ENCODE measurements around the gene SOHLH1. TPM values are rescaled to one million over a fixed set of nuclear protein-coding genes. Genes with fewer than 3 reads are reported as not detected.

The SOHLH1 gene
- polyA plus RNA-seq, 1 of the 3 experiments (the other 2 are of a cell fraction): not detected

DNA sequence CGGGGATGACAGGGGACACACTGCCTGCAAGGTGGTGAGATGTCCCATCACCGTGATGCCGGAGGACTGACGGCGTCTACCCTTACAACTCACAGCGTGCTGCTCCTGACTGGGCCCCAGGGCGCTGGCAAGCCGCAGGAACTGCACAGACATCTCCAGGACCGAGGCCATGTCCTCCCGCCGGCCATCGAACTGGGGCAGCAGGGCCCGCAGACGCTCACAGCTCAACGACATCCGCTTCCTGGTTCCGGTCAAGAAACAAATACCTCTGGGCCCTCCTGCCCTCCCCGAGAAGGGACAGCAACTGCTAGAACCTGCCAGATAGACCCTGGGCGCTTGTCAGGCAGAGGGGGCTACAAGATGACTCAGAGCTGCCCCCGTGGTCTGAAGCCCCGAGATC lies 1.0 kb downstream of the SOHLH1 start:
- Histone ChIP-seq H3K27me3 (ENCODE audit: insufficient read depth) (no peaks in the 10 kb centered on the region), H3K9ac (no peak overlapping the region), H3K4me1 (ENCODE audit: control insufficient read depth in 1 of 2, insufficient read depth in 2 of 2, low read depth in 1 of 2, low read length in 1 of 2) (peaks cover 0 to 4% of the 10 kb centered on the region in 2 experiments; a peak in 1 of 4 replicates), H3K9me3 (no peaks in the 10 kb centered on the region), H4K20me1 (ENCODE audit: insufficient read depth) (no peaks in the 10 kb centered on the region), H3F3A (replicated peaks; ENCODE audit: insufficient read depth) (no peaks in the 10 kb centered on the region), H3K4me2 (no peak overlapping the region), H3K9me2 (no peaks in the 10 kb centered on the region), H3K36me3 (replicated peaks in 1 of 2; ENCODE audit: control insufficient read depth in 1 of 2, insufficient read depth in 2 of 2, low read length in 1 of 2) (no peaks in the 10 kb centered on the region), H2AFZ (ENCODE audit: low read depth) (no peak overlapping the region), H3K27ac (ENCODE audit: low read depth in 2 of 2, low read length in 1 of 2) (no peak overlapping the region), H3K79me2 (ENCODE audit: insufficient read depth) (no peaks in the 10 kb centered on the region), H3K4me3 (ENCODE audit: low read depth in 2 of 2, low read length in 1 of 2) (no peak overlapping the region)
- TF ChIP-seq, protein P1, sequence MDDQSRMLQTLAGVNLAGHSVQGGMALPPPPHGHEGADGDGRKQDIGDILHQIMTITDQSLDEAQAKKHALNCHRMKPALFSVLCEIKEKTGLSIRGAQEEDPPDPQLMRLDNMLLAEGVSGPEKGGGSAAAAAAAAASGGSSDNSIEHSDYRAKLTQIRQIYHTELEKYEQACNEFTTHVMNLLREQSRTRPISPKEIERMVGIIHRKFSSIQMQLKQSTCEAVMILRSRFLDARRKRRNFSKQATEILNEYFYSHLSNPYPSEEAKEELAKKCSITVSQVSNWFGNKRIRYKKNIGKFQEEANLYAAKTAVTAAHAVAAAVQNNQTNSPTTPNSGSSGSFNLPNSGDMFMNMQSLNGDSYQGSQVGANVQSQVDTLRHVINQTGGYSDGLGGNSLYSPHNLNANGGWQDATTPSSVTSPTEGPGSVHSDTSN (IDR thresholded peaks at IDR 0.05): no peak
- TF ChIP-seq CHD2 (IDR thresholded peaks at IDR 0.05; ENCODE audit: low read length, partially characterized antibody) (no peak), MXI1 (IDR thresholded peaks at IDR 0.05; ENCODE audit: low read depth, low read length) (no peak), YY1 (IDR thresholded peaks at IDR 0.05; ENCODE audit: low read depth) (no peak), FOXJ3 (CRISPR knock-in tag; IDR thresholded peaks at IDR 0.05) (no peak), GATA2 (CRISPR knock-in tag; IDR thresholded peaks at IDR 0.05) (no peak), JUND (IDR thresholded peaks at IDR 0.05) (no peak), GABPA (IDR thresholded peaks at IDR 0.05; ENCODE audit: low read depth) (no peak), EZH2phosphoT487 (IDR thresholded peaks at IDR 0.05; ENCODE audit: borderline replicate concordance, low read depth) (no peak), MEF2A (IDR thresholded peaks at IDR 0.05; ENCODE audit: borderline replicate concordance, low read depth) (no peak), FOSL2 (IDR thresholded peaks at IDR 0.05; ENCODE audit: borderline replicate concordance, low read depth) (no peak)
- TF ChIP-seq, protein P2, sequence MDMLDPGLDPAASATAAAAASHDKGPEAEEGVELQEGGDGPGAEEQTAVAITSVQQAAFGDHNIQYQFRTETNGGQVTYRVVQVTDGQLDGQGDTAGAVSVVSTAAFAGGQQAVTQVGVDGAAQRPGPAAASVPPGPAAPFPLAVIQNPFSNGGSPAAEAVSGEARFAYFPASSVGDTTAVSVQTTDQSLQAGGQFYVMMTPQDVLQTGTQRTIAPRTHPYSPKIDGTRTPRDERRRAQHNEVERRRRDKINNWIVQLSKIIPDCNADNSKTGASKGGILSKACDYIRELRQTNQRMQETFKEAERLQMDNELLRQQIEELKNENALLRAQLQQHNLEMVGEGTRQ (IDR thresholded peaks at IDR 0.05; ENCODE audit: borderline replicate concordance, low read depth, low read length): no peak
- WGBS (ENCODE audit: low lambda C conversion rate): 57% methylated on average over 10 of the region's 21 CpGs
- POLR2A ChIA-PET: no interaction called here
- CTCF ChIA-PET: no interaction called here
- no peak for DNase-seq

DNA sequence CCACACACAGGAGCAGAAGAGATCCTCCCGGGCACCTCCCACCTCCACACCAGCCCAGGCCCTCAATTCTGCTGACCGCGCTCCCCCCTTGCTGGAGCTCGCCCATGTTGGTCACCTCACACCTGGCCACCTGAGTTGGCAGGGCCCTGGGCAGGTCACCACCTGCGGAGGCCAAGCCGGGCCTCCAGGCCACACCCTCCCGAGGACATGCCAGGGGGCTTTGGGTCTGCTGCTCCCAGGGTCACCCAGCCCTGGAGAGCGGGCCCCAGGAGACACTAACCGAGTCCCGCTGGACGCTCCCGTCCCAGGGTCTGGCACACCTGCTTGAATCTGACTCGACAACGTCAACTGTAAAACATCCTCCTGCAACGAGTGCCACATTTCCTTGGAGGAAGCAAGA lies 2.1 kb downstream of the SOHLH1 start:
- 76% methylated on average over 13 of the region's 15 CpGs for WGBS (ENCODE audit: low lambda C conversion rate)
- Histone ChIP-seq H3K9ac (no peak overlapping the region), H3K4me2 (no peak overlapping the region), H3K36me3 (replicated peaks in 1 of 2; ENCODE audit: control insufficient read depth in 1 of 2, insufficient read depth in 2 of 2, low read length in 1 of 2) (no peaks in the 10 kb centered on the region), H3K4me3 (ENCODE audit: low read depth in 2 of 2, low read length in 1 of 2) (no peak overlapping the region), H3K4me1 (ENCODE audit: control insufficient read depth in 1 of 2, insufficient read depth in 2 of 2, low read depth in 1 of 2, low read length in 1 of 2) (peaks cover 0 to 2% of the 10 kb centered on the region in 2 experiments; a peak in 1 of 4 replicates), H2AFZ (ENCODE audit: low read depth) (no peak overlapping the region), H3K27me3 (ENCODE audit: insufficient read depth) (no peaks in the 10 kb centered on the region), H4K20me1 (ENCODE audit: insufficient read depth) (no peaks in the 10 kb centered on the region), H3K27ac (ENCODE audit: low read depth in 2 of 2, low read length in 1 of 2) (no peak overlapping the region), H3K9me3 (no peaks in the 10 kb centered on the region), H3K9me2 (no peaks in the 10 kb centered on the region), H3K79me2 (ENCODE audit: insufficient read depth) (no peaks in the 10 kb centered on the region), H3F3A (replicated peaks; ENCODE audit: insufficient read depth) (no peaks in the 10 kb centered on the region)
- DNase-seq: no peak
- POLR2A ChIA-PET: no interaction called here
- CTCF ChIA-PET: no interaction called here
- no peak for TF ChIP-seq TAF1 (IDR thresholded peaks at IDR 0.05; ENCODE audit: borderline replicate concordance, low read depth, low read length)
- TF ChIP-seq, protein P3, sequence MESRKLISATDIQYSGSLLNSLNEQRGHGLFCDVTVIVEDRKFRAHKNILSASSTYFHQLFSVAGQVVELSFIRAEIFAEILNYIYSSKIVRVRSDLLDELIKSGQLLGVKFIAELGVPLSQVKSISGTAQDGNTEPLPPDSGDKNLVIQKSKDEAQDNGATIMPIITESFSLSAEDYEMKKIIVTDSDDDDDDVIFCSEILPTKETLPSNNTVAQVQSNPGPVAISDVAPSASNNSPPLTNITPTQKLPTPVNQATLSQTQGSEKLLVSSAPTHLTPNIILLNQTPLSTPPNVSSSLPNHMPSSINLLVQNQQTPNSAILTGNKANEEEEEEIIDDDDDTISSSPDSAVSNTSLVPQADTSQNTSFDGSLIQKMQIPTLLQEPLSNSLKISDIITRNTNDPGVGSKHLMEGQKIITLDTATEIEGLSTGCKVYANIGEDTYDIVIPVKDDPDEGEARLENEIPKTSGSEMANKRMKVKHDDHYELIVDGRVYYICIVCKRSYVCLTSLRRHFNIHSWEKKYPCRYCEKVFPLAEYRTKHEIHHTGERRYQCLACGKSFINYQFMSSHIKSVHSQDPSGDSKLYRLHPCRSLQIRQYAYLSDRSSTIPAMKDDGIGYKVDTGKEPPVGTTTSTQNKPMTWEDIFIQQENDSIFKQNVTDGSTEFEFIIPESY (IDR thresholded peaks at IDR 0.05; ENCODE audit: borderline replicate concordance, low read depth): no peak
- TF ChIP-seq, protein P2 (IDR thresholded peaks at IDR 0.05; ENCODE audit: borderline replicate concordance, low read depth, low read length): no peak
- no peak for TF ChIP-seq FOXJ3 (CRISPR knock-in tag; IDR thresholded peaks at IDR 0.05)
- no peak for TF ChIP-seq FOSL2 (IDR thresholded peaks at IDR 0.05; ENCODE audit: borderline replicate concordance, low read depth)
- no peak for TF ChIP-seq MEF2A (IDR thresholded peaks at IDR 0.05; ENCODE audit: borderline replicate concordance, low read depth)
- TF ChIP-seq, protein P1 (IDR thresholded peaks at IDR 0.05): no peak
- TF ChIP-seq, protein P4, sequence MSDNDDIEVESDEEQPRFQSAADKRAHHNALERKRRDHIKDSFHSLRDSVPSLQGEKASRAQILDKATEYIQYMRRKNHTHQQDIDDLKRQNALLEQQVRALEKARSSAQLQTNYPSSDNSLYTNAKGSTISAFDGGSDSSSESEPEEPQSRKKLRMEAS (IDR thresholded peaks at IDR 0.05; ENCODE audit: low read depth): no peak
- TF ChIP-seq, protein P5, sequence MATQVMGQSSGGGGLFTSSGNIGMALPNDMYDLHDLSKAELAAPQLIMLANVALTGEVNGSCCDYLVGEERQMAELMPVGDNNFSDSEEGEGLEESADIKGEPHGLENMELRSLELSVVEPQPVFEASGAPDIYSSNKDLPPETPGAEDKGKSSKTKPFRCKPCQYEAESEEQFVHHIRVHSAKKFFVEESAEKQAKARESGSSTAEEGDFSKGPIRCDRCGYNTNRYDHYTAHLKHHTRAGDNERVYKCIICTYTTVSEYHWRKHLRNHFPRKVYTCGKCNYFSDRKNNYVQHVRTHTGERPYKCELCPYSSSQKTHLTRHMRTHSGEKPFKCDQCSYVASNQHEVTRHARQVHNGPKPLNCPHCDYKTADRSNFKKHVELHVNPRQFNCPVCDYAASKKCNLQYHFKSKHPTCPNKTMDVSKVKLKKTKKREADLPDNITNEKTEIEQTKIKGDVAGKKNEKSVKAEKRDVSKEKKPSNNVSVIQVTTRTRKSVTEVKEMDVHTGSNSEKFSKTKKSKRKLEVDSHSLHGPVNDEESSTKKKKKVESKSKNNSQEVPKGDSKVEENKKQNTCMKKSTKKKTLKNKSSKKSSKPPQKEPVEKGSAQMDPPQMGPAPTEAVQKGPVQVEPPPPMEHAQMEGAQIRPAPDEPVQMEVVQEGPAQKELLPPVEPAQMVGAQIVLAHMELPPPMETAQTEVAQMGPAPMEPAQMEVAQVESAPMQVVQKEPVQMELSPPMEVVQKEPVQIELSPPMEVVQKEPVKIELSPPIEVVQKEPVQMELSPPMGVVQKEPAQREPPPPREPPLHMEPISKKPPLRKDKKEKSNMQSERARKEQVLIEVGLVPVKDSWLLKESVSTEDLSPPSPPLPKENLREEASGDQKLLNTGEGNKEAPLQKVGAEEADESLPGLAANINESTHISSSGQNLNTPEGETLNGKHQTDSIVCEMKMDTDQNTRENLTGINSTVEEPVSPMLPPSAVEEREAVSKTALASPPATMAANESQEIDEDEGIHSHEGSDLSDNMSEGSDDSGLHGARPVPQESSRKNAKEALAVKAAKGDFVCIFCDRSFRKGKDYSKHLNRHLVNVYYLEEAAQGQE (IDR thresholded peaks at IDR 0.05; ENCODE audit: low read depth, low read length): no peak
- no peak for TF ChIP-seq MXI1 (IDR thresholded peaks at IDR 0.05; ENCODE audit: low read depth, low read length)

Measured in SK-N-SH (cell line).